Stimulated activated CD4-positive, alpha-beta T cell treated with anti-CD3 and anti-CD28 coated beads, Interleukin-4, amount 100 ng/mL, for 24 hours (primary cell): ENCODE measurements around the gene PBX4.

Experiments used
- DNase-seq: peaks from one replicate; pipeline ENCODE4 v3.0.0-alpha.2; 2020

Gene PBX4

GRCh38 chr19:19523177-19523576 lies 95.3 kb downstream of the PBX4 start:
- no peak for DNase-seq

DNA sequence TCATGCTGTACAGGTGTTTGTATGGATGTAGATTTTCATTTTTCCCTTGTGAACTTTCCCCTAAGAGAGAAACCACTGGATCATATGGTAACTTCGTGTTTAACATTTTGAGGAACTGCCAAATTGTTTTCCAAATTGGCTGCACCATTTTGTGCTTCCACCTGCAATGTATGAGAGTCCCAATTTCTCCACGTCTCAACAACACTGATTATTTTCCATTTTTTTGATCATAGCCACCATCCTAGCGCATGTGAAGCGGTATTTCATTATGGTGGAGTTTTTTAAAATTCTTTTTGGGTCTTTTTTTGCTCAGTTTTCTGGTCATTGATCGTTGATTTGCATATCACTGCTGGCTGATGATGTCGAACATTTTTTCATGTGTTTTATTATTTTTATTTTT lies 97.5 kb downstream of the PBX4 start:
- DNase-seq: no peak

DNA sequence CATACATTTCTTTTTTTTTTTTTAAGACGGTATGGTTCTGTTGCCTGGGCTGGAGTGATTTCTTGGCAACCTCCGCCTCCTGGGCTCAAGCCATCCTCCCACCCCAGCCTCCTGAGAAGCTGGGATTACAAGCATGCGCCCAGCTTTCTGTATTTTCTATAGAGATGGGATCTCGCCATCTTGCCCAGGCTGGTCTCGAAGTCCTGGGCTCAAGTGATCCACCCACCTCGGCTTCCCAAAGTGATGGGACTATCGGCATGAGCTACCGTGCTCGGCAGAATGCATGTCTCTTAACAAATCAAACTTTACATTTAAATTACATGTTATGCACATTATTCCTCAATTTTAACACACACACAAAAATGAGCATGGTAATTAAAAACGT lies 101.3 kb downstream of the PBX4 start:
- DNase-seq: no peak

DNA sequence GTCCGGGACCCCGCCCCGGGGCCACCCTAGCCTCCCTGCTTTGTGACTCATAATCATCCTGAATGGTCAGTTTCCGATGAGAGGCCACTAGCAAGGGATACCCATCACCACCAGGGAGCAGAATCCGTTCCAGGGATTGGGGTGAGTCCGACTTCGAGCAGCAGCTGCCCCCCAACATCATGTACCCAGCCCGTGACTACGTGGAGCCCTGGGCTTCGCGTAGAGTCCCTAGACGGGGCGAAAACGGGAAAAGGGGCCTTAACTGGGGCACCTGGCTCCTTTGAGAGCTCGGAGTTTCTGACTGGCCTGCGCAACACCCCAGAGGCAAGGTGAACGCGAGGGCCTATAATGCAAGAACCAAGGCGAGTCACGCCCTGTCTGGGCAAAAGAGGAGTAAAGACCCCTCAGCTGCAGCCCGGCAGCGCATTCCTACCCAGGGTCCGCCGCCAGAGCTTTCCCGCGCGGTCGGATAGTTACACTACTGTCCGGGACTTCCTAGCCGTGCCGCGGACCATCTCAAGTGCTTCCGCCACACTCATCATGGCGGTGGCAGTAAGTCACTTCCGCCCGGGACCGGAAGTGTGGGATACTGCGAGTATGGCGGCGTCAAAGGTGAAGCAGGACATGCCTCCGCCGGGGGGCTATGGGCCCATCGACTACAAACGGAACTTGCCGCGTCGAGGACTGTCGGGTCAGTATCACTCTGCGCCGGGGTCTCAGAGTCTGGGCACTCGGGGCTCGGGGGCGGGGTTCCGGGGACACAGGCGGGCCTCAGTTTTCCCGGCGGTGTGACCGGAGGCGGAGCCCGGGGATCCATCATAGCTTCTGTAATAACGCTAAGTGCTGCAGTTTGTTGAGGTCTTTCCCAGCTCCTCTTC lies 102.6 kb downstream of the PBX4 start, which contains the start of gene NDUFA13:
TSS of gene NDUFA13 (plus strand) at position 584 of the 878 bp plus-strand sequence. CDS start at position 598, 14 bp downstream.
- DNase-seq: peak; percentile 94

GRCh38 chr19:19514881-19515641 lies 103.4 kb downstream of the PBX4 start, which contains the start of gene TSSK6:
Gene TSSK6, minus strand, starts transcription at chr19:19515548. Its CDS starts 121 bp downstream, at chr19:19515427.
- DNase-seq: no peak

DNA sequence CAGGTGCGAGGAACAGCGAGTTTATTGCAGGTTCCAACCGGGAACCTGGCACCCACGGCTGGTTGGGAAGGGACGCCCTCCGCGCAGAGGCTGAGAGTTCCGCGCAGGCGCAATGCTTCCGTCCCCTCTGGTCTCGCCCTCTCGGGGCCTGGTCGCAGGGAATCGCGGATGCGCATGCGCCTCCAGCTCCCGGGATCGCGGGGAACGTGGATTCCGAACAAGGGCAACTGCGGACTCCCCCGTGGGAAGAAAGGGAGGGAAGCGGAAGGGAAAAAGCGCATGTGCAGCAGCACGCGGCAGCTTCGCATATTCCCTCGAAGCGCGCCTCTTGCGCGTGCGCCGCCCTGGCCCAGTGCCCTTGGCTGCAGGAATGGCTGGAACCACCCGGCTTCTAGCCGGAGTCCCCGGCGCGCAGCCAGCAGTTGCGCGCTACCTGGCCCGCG lies 104.3 kb downstream of the PBX4 start:
- no peak for DNase-seq

GRCh38 chr19:19513682-19514081 lies 104.8 kb downstream of the PBX4 start:
- no peak for DNase-seq
